GM23338 (cell line): ENCODE measurements around the gene DDX24. TPM values are rescaled to one million over a fixed set of nuclear protein-coding genes. Genes with fewer than 3 reads are reported as not detected.
A peak's percentile ranks its signal among the peaks of the same experiment; 100 is the strongest.

ENCODE experiments used
- ATAC-seq: fragments of 200-7000 bp; cut with Tn5 transposase; 3 replicates; pipeline ENCODE4 v1.9.1; 2020
- DNase-seq: peaks from one replicate; pipeline ENCODE4 v3.0.0-alpha.2; 2015; ENCODE audit warnings: low spot score
- H2AFZ ChIP-seq: fragments of 200-600 bp; sonication (generic); 2 replicates; pipeline ENCODE4 v1.8.0; 2016; ENCODE audit warnings: antibody characterized with exemption, mild to moderate bottlenecking, moderate library complexity
- H3F3A ChIP-seq: fragments of 200-600 bp; sonication (generic); replicated peaks from 2 replicates; pipeline ENCODE4 v1.8.0; 2017; ENCODE audit warnings: antibody characterized with exemption, mixed run types, low read depth
- H3K27ac ChIP-seq: fragments of 200-600 bp; sonication (generic); 2 replicates; pipeline ENCODE4 v1.6.1; 2016; ENCODE audit warnings: low read depth
- H3K27me3 ChIP-seq: fragments of 200-600 bp; sonication (generic); 2 replicates; pipeline ENCODE4 v1.8.0; 2016; ENCODE audit warnings: mild to moderate bottlenecking, mixed run types, moderate library complexity; ENCODE audit not compliant: insufficient read depth
- H3K36me3 ChIP-seq: fragments of 200-600 bp; sonication (generic); 2 replicates; pipeline ENCODE4 v1.8.0; 2016; ENCODE audit warnings: mild to moderate bottlenecking; ENCODE audit not compliant: insufficient read depth
- H3K4me1 ChIP-seq: fragments of 200-600 bp; sonication (generic); 2 replicates; pipeline ENCODE4 v1.8.0; 2016; ENCODE audit warnings: mild to moderate bottlenecking, moderate library complexity; ENCODE audit not compliant: insufficient read depth
- H3K4me2 ChIP-seq: fragments of 200-600 bp; sonication (generic); 2 replicates; pipeline ENCODE4 v1.7.1; 2017; ENCODE audit warnings: mixed run types
- H3K4me3 ChIP-seq: fragments of 200-600 bp; sonication (generic); 2 replicates; pipeline ENCODE4 v1.6.1; 2016; ENCODE audit warnings: mixed run types
- H3K79me2 ChIP-seq: fragments of 200-600 bp; sonication (generic); replicated peaks from 2 replicates; pipeline ENCODE4 v1.8.0; 2017; ENCODE audit warnings: mild to moderate bottlenecking; ENCODE audit not compliant: insufficient read depth
- H3K9me2 ChIP-seq: fragments of 200-600 bp; sonication (generic); 2 replicates; pipeline ENCODE4 v1.8.0; 2017; ENCODE audit not compliant: insufficient read depth
- H4K20me1 ChIP-seq: fragments of 200-600 bp; sonication (generic); replicated peaks from 2 replicates; pipeline ENCODE4 v1.8.0; 2017; ENCODE audit warnings: mild to moderate bottlenecking; ENCODE audit not compliant: insufficient read depth
- H3K27ac Mint-ChIP-seq: 2 replicates; pipeline ENCODE4 v1.8.0; 2020; ENCODE audit warnings: inconsistent platforms, mild to moderate bottlenecking, moderate library complexity, mixed read lengths
- H3K27me3 Mint-ChIP-seq: 3 replicates; pipeline ENCODE4 v1.8.0; 2022; ENCODE audit warnings: low read depth, mild to moderate bottlenecking, moderate library complexity, mixed read lengths, inconsistent platforms; ENCODE audit not compliant: insufficient read depth, poor library complexity
- H3K36me3 Mint-ChIP-seq: 3 replicates; pipeline ENCODE4 v1.8.0; 2021; ENCODE audit warnings: low read depth, mild to moderate bottlenecking, inconsistent platforms, moderate library complexity, mixed read lengths
- H3K4me1 Mint-ChIP-seq: 3 replicates; pipeline ENCODE4 v1.8.0; 2020; ENCODE audit warnings: mild to moderate bottlenecking, inconsistent platforms, mixed read lengths
- H3K4me3 Mint-ChIP-seq: 3 replicates; pipeline ENCODE4 v1.8.0; 2021; ENCODE audit warnings: moderate library complexity, mild to moderate bottlenecking, inconsistent platforms, mixed read lengths
- H3K9me3 Mint-ChIP-seq: 3 replicates; pipeline ENCODE4 v1.8.0; 2020; ENCODE audit warnings: moderate library complexity, mild to moderate bottlenecking, inconsistent platforms, mixed read lengths
- CTCF ChIP-seq, 2 experiments: fragments of 200-600 bp in 1 of 2; sonication (generic) in 1 of 2; conservative IDR thresholded peaks; 2 replicates each; pipeline versions ENCODE4 v1.5.1 to v1.6.1; 2016 to 2017; ENCODE audit warnings: antibody characterized with exemption in 2 of 2, low read depth in 2 of 2, mild to moderate bottlenecking in 2 of 2, moderate library complexity in 1 of 2
- JUNB ChIP-seq: IDR thresholded peaks from one replicate; pipeline ENCODE4 v1.6.1; 2016; ENCODE audit warnings: antibody characterized with exemption; ENCODE audit not compliant: unreplicated experiment
- POLR2AphosphoS5 ChIP-seq: IDR thresholded peaks from 2 replicates; pipeline ENCODE4 v1.6.1; 2016; ENCODE audit warnings: antibody characterized with exemption, low read depth
- REST ChIP-seq: IDR thresholded peaks from one replicate; pipeline ENCODE4 v1.6.1; 2018; ENCODE audit warnings: antibody characterized with exemption; ENCODE audit not compliant: unreplicated experiment
- STAT1 ChIP-seq: IDR thresholded peaks from one replicate; pipeline ENCODE4 v1.6.1; 2016; ENCODE audit warnings: antibody characterized with exemption; ENCODE audit not compliant: unreplicated experiment
- ZNF114 ChIP-seq: fragments of 250-450 bp; sonication (Bioruptor Pico); IDR thresholded peaks from 2 replicates; pipeline ENCODE4 v1.5.0; 2020; ENCODE audit warnings: mild to moderate bottlenecking, moderate library complexity
- ZNF331 ChIP-seq: fragments of 250-450 bp; sonication (Bioruptor Pico); IDR thresholded peaks from 2 replicates; pipeline ENCODE4 v1.5.0; 2020; ENCODE audit warnings: low read depth, mild to moderate bottlenecking, moderate library complexity
- polyA plus RNA-seq: library from polyadenylated mRNA; unstranded; fragments of >200 nt; fragmentation: Nextera tagmentation; extraction: Ambion mirVana; gene quantifications from 2 replicates; pipeline ENCODE4 v1.2.1, GENCODE V29; 2016
- total RNA-seq: library from RNA; depleted of rRNA; stranded (reverse); fragments of >200 nt; shearing (Covaris generic); gene quantifications from 2 replicates; pipeline ENCODE4 v1.2.3, GENCODE V29; 2014
- TF ChIP-seq, protein P1 (sequence below): IDR thresholded peaks from 2 replicates; pipeline ENCODE4 v1.6.1; 2016; ENCODE audit warnings: antibody characterized with exemption
- TF ChIP-seq, protein P2 (sequence below): fragments of 250-450 bp; sonication (Bioruptor Pico); IDR thresholded peaks from 2 replicates; pipeline ENCODE4 v1.5.0; 2020; ENCODE audit warnings: mild to moderate bottlenecking, moderate library complexity

DDX24 gene
- total and polyA plus RNA-seq, 2 experiments from 2014 or later, result 150 to 265 TPM

- H3K9me3 Mint-ChIP-seq, result no peaks in the 10 kb centered on the region
- H3K9me2 ChIP-seq, result no peaks in the 10 kb centered on the region
- no peaks in the 10 kb centered on the region for H3K27me3 ChIP-seq
- no peaks in the 10 kb centered on the region for H3K36me3 ChIP-seq
- H3K4me1 Mint-ChIP-seq, result peaks cover 10% of the 10 kb centered on the region
- DNase-seq (peak; percentile 11), ATAC-seq (no peak)
- no peak overlapping the region for H3K4me2 ChIP-seq
- H3K36me3 Mint-ChIP-seq, result no peaks in the 10 kb centered on the region
- H3K27ac ChIP-seq, result no peak overlapping the region
- H2AFZ ChIP-seq, result no peak overlapping the region
- no peak overlapping the region for H3K4me3 ChIP-seq
- no peak overlapping the region for H3K27ac Mint-ChIP-seq
- no peak for TF ChIP-seq POLR2AphosphoS5
- peak in 1 of 2 experiments; percentile 26; a peak in 2 of 4 replicates for TF ChIP-seq CTCF (conservative IDR thresholded peaks at IDR 0.05; ENCODE audit: low read depth in 2 of 2)
- no peak for TF ChIP-seq REST
- no peak overlapping the region for H3K4me3 Mint-ChIP-seq
- H4K20me1 ChIP-seq, result no peaks in the 10 kb centered on the region
- no peaks in the 10 kb centered on the region for H3F3A ChIP-seq
- H3K27me3 Mint-ChIP-seq, result peaks cover 5% of the 10 kb centered on the region
- no peaks in the 10 kb centered on the region for H3K4me1 ChIP-seq
- H3K79me2 ChIP-seq, result no peaks in the 10 kb centered on the region
Measured at GRCh38 chr14:93999573-93999972, 81.4 kb downstream of the DDX24 start.

DNA sequence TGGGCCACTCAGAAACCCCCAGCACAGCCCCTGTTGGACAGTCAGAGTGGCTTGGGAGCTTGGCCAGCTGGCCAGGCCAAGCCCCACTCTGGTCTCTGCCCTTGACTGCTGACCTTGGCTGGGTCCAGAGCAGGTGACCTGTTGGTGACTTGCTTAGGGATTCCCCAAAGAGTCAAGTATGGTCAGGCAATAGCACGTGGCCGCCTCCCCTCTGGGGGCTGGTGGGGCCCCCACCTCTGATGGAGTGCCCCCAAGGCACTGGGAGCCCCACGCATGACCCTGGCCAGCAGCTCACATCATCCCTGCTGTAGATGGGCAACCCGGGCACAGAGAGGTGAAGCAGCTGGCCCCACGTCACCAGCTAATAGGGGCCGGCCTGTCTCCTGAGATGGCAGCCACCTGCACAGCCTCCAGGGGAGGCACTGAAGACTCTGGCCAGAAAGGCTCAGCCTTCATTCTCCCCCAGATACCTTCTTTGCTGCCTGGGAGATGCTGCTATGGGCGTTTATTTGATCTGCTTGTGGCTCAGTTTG, 82.1 kb downstream of the DDX24 start:
- Histone ChIP-seq H2AFZ (no peak overlapping the region), H3K27ac (no peak overlapping the region), H3K79me2 (no peaks in the 10 kb centered on the region), H3K4me1 (no peaks in the 10 kb centered on the region), H4K20me1 (no peaks in the 10 kb centered on the region), H3K36me3 (no peaks in the 10 kb centered on the region), H3K9me2 (no peaks in the 10 kb centered on the region), H3K4me3 (no peak overlapping the region), H3K27me3 (no peaks in the 10 kb centered on the region), H3F3A (no peaks in the 10 kb centered on the region), H3K4me2 (no peak overlapping the region)
- Mint-ChIP-seq H3K4me1 (peaks cover 10% of the 10 kb centered on the region), H3K9me3 (no peaks in the 10 kb centered on the region), H3K27ac (no peak overlapping the region), H3K4me3 (no peak overlapping the region), H3K36me3 (no peaks in the 10 kb centered on the region), H3K27me3 (peaks cover 5% of the 10 kb centered on the region)
- DNase-seq (no peak), ATAC-seq (no peak)
- TF ChIP-seq STAT1 (no peak), JUNB (no peak), ZNF114 (CRISPR knock-in tag) (no peak), ZNF331 (CRISPR knock-in tag) (no peak)
- TF ChIP-seq, protein P1, sequence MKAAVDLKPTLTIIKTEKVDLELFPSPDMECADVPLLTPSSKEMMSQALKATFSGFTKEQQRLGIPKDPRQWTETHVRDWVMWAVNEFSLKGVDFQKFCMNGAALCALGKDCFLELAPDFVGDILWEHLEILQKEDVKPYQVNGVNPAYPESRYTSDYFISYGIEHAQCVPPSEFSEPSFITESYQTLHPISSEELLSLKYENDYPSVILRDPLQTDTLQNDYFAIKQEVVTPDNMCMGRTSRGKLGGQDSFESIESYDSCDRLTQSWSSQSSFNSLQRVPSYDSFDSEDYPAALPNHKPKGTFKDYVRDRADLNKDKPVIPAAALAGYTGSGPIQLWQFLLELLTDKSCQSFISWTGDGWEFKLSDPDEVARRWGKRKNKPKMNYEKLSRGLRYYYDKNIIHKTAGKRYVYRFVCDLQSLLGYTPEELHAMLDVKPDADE, result no peak
- TF ChIP-seq, protein P2, sequence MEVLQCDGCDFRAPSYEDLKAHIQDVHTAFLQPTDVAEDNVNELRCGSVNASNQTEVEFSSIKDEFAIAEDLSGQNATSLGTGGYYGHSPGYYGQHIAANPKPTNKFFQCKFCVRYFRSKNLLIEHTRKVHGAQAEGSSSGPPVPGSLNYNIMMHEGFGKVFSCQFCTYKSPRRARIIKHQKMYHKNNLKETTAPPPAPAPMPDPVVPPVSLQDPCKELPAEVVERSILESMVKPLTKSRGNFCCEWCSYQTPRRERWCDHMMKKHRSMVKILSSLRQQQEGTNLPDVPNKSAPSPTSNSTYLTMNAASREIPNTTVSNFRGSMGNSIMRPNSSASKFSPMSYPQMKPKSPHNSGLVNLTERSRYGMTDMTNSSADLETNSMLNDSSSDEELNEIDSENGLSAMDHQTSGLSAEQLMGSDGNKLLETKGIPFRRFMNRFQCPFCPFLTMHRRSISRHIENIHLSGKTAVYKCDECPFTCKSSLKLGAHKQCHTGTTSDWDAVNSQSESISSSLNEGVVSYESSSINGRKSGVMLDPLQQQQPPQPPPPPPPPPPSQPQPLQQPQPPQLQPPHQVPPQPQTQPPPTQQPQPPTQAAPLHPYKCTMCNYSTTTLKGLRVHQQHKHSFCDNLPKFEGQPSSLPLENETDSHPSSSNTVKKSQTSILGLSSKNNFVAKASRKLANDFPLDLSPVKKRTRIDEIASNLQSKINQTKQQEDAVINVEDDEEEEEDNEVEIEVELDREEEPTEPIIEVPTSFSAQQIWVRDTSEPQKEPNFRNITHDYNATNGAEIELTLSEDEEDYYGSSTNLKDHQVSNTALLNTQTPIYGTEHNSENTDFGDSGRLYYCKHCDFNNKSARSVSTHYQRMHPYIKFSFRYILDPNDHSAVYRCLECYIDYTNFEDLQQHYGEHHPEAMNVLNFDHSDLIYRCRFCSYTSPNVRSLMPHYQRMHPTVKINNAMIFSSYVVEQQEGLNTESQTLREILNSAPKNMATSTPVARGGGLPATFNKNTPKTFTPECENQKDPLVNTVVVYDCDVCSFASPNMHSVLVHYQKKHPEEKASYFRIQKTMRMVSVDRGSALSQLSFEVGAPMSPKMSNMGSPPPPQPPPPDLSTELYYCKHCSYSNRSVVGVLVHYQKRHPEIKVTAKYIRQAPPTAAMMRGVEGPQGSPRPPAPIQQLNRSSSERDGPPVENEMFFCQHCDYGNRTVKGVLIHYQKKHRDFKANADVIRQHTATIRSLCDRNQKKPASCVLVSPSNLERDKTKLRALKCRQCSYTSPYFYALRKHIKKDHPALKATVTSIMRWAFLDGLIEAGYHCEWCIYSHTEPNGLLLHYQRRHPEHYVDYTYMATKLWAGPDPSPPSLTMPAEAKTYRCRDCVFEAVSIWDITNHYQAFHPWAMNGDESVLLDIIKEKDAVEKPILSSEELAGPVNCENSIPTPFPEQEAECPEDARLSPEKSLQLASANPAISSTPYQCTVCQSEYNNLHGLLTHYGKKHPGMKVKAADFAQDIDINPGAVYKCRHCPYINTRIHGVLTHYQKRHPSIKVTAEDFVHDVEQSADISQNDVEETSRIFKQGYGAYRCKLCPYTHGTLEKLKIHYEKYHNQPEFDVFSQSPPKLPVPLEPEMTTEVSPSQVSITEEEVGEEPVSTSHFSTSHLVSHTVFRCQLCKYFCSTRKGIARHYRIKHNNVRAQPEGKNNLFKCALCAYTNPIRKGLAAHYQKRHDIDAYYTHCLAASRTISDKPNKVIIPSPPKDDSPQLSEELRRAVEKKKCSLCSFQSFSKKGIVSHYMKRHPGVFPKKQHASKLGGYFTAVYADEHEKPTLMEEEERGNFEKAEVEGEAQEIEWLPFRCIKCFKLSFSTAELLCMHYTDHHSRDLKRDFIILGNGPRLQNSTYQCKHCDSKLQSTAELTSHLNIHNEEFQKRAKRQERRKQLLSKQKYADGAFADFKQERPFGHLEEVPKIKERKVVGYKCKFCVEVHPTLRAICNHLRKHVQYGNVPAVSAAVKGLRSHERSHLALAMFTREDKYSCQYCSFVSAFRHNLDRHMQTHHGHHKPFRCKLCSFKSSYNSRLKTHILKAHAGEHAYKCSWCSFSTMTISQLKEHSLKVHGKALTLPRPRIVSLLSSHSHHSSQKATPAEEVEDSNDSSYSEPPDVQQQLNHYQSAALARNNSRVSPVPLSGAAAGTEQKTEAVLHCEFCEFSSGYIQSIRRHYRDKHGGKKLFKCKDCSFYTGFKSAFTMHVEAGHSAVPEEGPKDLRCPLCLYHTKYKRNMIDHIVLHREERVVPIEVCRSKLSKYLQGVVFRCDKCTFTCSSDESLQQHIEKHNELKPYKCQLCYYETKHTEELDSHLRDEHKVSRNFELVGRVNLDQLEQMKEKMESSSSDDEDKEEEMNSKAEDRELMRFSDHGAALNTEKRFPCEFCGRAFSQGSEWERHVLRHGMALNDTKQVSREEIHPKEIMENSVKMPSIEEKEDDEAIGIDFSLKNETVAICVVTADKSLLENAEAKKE (CRISPR knock-in tag), result no peak
